GM12891 (cell line): ENCODE measurements around the gene XPO4.

Source experiments
- POLR2A ChIP-seq: IDR thresholded peaks from 2 replicates; pipeline ENCODE4 v1.6.1; 2011; ENCODE audit warnings: low read depth, low read length, control low read depth
- POLR2AphosphoS5 ChIP-seq: IDR thresholded peaks from 2 replicates; pipeline ENCODE4 v1.6.1; 2011; ENCODE audit warnings: low read depth, low read length, control low read depth

DNA sequence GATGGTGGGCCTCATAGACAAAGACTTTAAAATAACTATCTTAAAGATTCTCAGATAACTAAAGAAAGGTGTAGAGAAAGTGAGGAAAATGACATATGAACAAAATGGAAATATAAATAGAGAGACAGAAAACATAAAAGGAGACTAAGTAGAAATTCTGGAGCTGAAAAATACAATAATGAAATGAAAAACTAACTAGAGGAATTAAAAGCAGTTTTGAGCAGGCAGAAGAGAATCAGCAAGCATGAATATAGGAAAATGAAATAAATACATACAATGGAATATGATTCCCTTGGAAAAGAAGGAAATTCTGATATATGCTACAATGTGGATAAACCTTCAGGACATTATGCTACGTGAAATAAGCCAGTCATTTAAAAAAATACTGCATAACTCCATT, 132.7 kb downstream of the XPO4 start:
- TF ChIP-seq POLR2A (no peak), POLR2AphosphoS5 (no peak)
